ENCODE results near the gene ATP4B. TPM values are rescaled to one million over a fixed set of nuclear protein-coding genes. Genes with fewer than 3 reads are reported as not detected.

Gene ATP4B
- total RNA-seq, 4 donors from 2014 or later: not detected

- Histone ChIP-seq H3K9me3 (no peaks in the 10 kb centered on the region), H3K4me3 (no peak overlapping the region), H3K27me3 (peaks cover 0 to 10% (median 0%) of the 10 kb centered on the region in 4 donors), H3K36me3 (no peaks in the 10 kb centered on the region), H3K27ac (no peak overlapping the region), H3K4me1 (peaks cover 0 to 14% (median 0%) of the 10 kb centered on the region in 3 donors)
- TF ChIP-seq POLR2A (IDR thresholded peaks at IDR 0.05) (no peak), CTCF (IDR thresholded peaks at IDR 0.05) (no peak)
- intact Hi-C loops (cut with DNase I): no loop called here
- WGBS, 2 donors: 69 to 91% methylated on average over 6 to 9 of the region's 9 CpGs
- no peak for DNase-seq
Measured at GRCh38 chr13:113654175-113654560, 3.8 kb downstream of the ATP4B start.

DNA sequence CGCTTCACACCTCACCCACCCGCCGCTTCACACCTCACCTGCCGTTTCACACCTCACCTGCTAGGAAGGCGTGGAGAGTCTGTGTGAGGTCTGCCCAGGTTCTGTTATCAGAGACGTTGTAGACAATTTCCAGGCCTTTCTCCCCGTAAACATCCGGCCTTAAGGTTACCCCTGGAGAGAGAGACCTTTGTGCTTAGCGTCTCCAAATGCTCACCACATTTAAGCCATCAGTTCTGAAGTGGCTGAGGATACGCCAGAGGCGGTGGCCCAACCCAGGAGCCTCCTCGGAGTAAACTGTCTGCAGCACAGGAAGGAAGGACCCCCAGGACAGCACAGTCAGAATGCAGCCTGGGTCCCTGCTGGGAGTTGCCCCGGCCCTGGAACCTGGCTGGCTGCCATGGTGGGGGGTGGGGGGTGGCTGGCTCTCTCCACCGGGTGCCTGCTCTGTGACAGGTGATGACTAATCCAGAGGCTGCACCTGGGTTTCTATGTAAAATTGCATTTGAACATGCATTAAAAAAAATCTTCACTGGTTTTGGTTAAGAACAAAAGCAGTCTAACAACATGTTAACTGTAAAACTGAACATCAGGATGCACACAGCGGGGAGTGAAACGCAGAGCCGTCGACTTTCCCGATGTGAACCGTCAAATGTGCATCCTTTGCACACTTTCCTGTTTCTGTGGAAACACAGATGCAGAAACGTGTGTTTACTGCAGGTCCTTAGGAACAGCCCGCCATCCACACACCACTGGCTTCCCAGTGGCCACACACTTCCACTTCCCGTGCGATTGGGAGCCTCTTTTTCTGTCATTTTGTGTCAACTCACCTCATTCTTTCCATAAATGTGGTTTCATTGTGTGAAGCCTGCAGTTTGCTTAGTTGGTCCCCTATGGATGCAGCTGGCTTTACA, 4.5 kb downstream of the ATP4B start:
- no peak overlapping the region for H3K27ac ChIP-seq
- no peaks in the 10 kb centered on the region for H3K9me3 ChIP-seq
- H3K4me3 ChIP-seq: no peak overlapping the region
- no peak for DNase-seq
- 61% methylated on average over 13 to 20 of the region's 24 CpGs for WGBS, 2 donors
- peaks cover 0 to 9% (median 0%) of the 10 kb centered on the region in 4 donors for H3K27me3 ChIP-seq
- peaks cover 0 to 14% (median 0%) of the 10 kb centered on the region in 3 donors for H3K4me1 ChIP-seq
- intact Hi-C loops (cut with DNase I): no loop called here
- no peaks in the 10 kb centered on the region for H3K36me3 ChIP-seq
- TF ChIP-seq POLR2A (IDR thresholded peaks at IDR 0.05): no peak
- no peak for TF ChIP-seq CTCF (IDR thresholded peaks at IDR 0.05)

DNA sequence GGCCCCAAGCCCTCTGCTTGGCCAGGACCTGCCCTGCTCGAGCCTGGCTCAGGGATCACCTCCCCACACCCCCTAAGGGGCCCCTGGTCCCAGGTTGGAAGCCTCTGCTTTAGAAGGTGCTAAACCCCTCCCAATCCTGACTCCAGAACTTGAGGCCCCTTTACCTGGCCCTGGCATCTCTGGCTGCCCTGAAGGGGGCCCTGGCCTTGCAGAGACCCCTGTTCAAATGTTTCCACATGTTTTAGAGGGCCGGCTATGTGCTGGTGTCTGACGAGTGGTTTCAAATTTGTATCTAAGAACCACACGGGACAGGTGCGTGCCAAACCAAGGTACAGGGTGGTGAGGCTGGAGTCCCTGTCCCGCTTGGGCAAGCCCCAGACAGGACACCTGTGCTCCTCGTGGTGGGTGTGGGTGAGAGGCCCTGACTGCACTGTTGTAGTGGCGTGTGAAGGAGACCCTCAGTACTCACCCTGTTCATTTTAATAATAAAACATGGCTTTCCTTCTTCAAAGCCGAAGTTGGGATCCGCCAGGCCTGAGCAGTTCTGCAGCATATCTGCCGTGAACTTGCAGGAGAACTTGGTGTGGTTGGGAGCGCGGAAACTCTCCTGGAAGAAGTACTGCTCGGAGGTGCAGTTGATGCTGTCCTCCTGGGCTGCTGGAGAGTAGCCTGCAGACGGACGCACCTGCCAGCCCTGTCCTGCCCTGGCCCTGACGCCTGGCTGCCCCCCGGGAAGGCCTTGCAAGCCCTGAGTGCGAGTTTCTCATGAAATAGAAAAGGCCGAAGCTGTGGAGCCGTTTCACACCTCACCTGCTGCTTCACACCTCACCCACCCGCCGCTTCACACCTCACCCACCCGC, 5.4 kb downstream of the ATP4B start:
- peaks cover 0 to under 1% (median 0%) of the 10 kb centered on the region in 4 donors for H3K27me3 ChIP-seq
- TF ChIP-seq CTCF (IDR thresholded peaks at IDR 0.05) (no peak), POLR2A (IDR thresholded peaks at IDR 0.05) (no peak)
- intact Hi-C loops (cut with DNase I): no loop called here
- no peak overlapping the region for H3K27ac ChIP-seq
- H3K4me1 ChIP-seq: peaks cover 0 to 22% (median 3%) of the 10 kb centered on the region in 3 donors
- WGBS, 2 donors: 83 to 85% methylated on average over 9 to 21 of the region's 24 CpGs
- no peaks in the 10 kb centered on the region for H3K36me3 ChIP-seq
- no peak for DNase-seq
- H3K4me3 ChIP-seq: no peak overlapping the region
- H3K9me3 ChIP-seq: no peaks in the 10 kb centered on the region

DNA sequence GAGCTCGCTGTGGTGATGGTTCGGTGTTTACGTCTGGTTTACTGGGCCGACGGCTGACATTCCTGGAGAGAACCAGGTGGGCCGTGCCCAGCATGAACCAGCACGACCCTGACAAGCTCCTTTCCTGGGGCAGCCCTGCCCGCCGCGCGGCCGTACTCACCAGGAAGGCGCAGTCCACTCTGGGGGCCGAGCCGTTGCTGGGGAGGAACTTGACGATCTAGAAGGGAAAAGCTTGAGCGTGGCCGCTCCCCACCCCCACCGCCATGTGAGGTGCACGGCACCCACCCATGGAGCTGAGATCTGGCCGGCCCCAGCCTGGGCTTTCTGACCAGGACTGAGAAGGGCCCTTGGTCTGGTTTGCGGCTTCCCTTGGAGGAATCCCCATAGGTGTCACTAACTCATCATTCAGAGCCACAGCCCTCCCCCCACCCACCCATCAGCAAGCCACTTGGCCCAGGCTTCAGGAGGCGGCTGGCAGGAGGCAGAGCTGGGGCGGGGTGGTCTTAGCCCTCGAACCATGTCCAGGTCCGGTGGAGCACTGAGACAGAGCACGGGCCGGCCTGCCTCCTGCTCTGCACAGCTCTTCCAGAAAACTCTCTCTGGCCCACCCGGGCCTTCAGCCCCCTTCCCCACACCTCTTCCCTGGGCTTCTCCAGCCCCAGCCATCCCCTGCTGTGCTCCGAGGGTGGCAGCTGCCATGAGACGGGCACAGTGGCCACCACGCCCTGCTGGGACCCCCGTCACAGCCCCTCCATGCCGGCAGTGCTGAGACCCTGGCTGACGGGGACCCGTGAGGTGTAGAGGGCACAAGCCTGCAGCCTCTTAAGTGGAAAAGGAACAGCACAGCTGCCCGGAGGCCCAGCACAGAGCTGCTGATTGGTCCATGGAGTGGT, 6.2 kb downstream of the ATP4B start:
- Histone ChIP-seq H3K36me3 (no peaks in the 10 kb centered on the region), H3K9me3 (no peaks in the 10 kb centered on the region), H3K27me3 (no peaks in the 10 kb centered on the region), H3K4me3 (no peak overlapping the region), H3K27ac (no peak overlapping the region), H3K4me1 (peaks cover 7 to 25% (median 9%) of the 10 kb centered on the region in 3 donors)
- TF ChIP-seq CTCF (IDR thresholded peaks at IDR 0.05) (no peak), POLR2A (IDR thresholded peaks at IDR 0.05) (no peak)
- intact Hi-C loops (cut with DNase I): no loop called here
- 80 to 86% methylated on average over 1 to 8 of the region's 37 CpGs for WGBS, 2 donors
- DNase-seq: no peak
